ENCODE data around the gene ERG28.

DNA sequence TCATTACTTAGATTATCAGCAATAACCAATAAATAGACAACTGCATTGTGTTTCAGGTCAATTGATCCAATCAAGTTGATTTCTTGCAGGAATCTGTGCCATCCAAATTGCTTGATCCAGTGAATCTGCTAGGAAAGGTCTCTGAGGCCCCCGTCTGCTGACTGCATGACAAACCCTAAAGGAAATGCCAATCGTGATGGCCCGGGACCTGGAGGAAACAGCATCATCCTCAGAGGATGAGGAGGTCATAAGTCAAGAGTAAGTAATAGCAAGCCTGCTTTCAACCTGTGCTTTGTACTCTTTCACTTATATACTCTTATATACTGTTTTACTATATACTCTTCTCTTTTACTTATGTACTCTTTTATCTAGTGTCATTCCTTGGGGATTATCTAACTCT, 2.3 kb upstream of the ERG28 start:
- TF ChIP-seq, protein P1, sequence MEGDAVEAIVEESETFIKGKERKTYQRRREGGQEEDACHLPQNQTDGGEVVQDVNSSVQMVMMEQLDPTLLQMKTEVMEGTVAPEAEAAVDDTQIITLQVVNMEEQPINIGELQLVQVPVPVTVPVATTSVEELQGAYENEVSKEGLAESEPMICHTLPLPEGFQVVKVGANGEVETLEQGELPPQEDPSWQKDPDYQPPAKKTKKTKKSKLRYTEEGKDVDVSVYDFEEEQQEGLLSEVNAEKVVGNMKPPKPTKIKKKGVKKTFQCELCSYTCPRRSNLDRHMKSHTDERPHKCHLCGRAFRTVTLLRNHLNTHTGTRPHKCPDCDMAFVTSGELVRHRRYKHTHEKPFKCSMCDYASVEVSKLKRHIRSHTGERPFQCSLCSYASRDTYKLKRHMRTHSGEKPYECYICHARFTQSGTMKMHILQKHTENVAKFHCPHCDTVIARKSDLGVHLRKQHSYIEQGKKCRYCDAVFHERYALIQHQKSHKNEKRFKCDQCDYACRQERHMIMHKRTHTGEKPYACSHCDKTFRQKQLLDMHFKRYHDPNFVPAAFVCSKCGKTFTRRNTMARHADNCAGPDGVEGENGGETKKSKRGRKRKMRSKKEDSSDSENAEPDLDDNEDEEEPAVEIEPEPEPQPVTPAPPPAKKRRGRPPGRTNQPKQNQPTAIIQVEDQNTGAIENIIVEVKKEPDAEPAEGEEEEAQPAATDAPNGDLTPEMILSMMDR (IDR thresholded peaks at IDR 0.05), result no peak
- TF ChIP-seq ELF1 (IDR thresholded peaks at IDR 0.05) (no peak), EP300 (IDR thresholded peaks at IDR 0.05; ENCODE audit: borderline replicate concordance in 1 of 2, low read depth in 1 of 2, low read length in 1 of 2) (no peak), TAF1 (IDR thresholded peaks at IDR 0.05; ENCODE audit: borderline replicate concordance, low read depth, low read length) (no peak), RXRA (IDR thresholded peaks at IDR 0.05; ENCODE audit: borderline replicate concordance, low read depth) (no peak), NRF1 (IDR thresholded peaks at IDR 0.05; ENCODE audit: low read depth, low read length) (no peak), POLR2AphosphoS5 (IDR thresholded peaks at IDR 0.05; ENCODE audit: low read depth, low read length) (no peak), YY1 (IDR thresholded peaks at IDR 0.05; ENCODE audit: low read depth) (no peak), GABPA (IDR thresholded peaks at IDR 0.05; ENCODE audit: low read depth) (no peak), RFX5 (IDR thresholded peaks at IDR 0.05; ENCODE audit: low read length) (no peak), RCOR1 (IDR thresholded peaks at IDR 0.05; ENCODE audit: low read length) (no peak), FOXM1 (IDR thresholded peaks at IDR 0.05; ENCODE audit: low read depth) (no peak)
- TF ChIP-seq, protein P2, sequence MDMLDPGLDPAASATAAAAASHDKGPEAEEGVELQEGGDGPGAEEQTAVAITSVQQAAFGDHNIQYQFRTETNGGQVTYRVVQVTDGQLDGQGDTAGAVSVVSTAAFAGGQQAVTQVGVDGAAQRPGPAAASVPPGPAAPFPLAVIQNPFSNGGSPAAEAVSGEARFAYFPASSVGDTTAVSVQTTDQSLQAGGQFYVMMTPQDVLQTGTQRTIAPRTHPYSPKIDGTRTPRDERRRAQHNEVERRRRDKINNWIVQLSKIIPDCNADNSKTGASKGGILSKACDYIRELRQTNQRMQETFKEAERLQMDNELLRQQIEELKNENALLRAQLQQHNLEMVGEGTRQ (IDR thresholded peaks at IDR 0.05; ENCODE audit: borderline replicate concordance, low read depth, low read length), result no peak

Measured in SK-N-SH (cell line).